ENCODE data around the gene TMEM33. TPM values are rescaled to one million over a fixed set of nuclear protein-coding genes. Genes with fewer than 3 reads are reported as not detected.

The TMEM33 gene
- total and polyA plus RNA-seq, 12 donors, result 4.7 to 31.2 (median 26.4) TPM

DNA sequence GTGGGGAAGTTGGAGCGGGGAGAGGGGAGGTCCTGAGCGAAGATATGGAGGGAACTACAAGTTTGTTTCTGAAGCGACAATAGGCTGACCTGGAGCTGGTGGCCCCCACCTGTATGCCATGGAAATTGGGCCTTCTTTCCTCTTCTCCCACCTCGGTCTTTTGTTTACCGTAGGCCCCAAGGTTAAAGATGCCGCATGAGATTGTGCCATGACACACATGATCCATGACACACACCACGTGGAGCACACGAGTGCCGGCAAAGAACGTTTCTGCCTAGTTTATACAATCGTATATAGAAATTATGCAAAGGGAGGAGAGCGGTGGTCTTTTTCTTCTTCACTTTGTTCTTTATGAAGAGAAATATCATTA, 408 bp downstream of the TMEM33 start:
- H3K4me1 ChIP-seq, result peaks cover 7 to 50% (median 28%) of the 10 kb centered on the region in 9 donors
- WGBS, 2 donors, result 1% methylated on average over 12 of the region's 12 CpGs
- DNase-seq (no peak), ATAC-seq (peak in 1 of 8 donors; percentile 21)
- peak overlapping the region in 8 of 10 donors; percentile 76 to 93 (median 83) for H3K27ac ChIP-seq
- H3K4me3 ChIP-seq, result peak overlapping the region; percentile 78 to 100 (median 91)
- H3K9me3 ChIP-seq, result no peaks in the 10 kb centered on the region
- TF ChIP-seq, protein P1, sequence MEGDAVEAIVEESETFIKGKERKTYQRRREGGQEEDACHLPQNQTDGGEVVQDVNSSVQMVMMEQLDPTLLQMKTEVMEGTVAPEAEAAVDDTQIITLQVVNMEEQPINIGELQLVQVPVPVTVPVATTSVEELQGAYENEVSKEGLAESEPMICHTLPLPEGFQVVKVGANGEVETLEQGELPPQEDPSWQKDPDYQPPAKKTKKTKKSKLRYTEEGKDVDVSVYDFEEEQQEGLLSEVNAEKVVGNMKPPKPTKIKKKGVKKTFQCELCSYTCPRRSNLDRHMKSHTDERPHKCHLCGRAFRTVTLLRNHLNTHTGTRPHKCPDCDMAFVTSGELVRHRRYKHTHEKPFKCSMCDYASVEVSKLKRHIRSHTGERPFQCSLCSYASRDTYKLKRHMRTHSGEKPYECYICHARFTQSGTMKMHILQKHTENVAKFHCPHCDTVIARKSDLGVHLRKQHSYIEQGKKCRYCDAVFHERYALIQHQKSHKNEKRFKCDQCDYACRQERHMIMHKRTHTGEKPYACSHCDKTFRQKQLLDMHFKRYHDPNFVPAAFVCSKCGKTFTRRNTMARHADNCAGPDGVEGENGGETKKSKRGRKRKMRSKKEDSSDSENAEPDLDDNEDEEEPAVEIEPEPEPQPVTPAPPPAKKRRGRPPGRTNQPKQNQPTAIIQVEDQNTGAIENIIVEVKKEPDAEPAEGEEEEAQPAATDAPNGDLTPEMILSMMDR (IDR thresholded peaks at IDR 0.05), result no peak
- H3K36me3 ChIP-seq, result peaks cover 0 to 31% (median 8%) of the 10 kb centered on the region in 9 donors
- H3K27me3 ChIP-seq, result no peaks in the 10 kb centered on the region
- intact Hi-C loops (cut with DNase I), result loop anchor here in 2 of 10 donors (5.0 to 10.0 kb wide), 2 partner anchors 57 to 59 kb away; partner anchors contain the start of gene SLC30A9 (in 2 of the 2)

DNA sequence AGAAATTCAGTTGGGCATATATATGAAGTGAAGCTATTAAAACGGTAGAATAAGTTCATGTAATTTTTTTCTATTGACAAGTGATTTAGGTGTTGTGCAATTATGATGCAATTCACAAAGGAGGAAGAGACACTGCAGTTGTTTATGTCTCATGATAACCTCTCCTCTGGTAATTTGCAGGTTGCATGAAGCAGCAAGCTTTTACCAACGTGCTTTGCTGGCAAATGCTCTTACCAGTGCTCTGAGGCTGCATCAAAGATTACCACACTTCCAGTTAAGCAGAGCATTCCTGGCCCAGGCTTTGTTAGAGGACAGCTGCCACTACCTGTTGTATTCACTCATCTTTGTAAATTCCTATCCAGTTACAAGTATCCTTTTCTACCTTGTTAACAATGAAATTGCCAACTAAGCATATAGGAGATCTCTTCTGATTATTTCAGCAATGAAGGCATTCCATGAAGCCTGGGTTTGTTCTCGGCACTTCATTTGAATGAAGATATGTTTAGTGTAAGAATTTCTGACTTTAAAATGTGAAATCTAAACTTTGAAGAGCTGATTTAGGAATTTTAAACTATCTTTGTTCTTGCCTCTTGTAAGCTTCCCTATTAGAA, 3.9 kb downstream of the TMEM33 start:
- intact Hi-C loops (cut with DNase I), result loop anchor here in 2 of 10 donors (5.0 to 10.0 kb wide), 2 partner anchors 53 to 56 kb away; partner anchors contain the start of gene SLC30A9 (in 2 of the 2)
- Histone ChIP-seq H3K9me3 (no peaks in the 10 kb centered on the region), H3K27ac (no peak overlapping the region), H3K36me3 (peaks cover 0 to 65% (median 8%) of the 10 kb centered on the region in 9 donors), H3K4me1 (peaks cover 7 to 50% (median 28%) of the 10 kb centered on the region in 9 donors), H3K4me3 (no peak overlapping the region), H3K27me3 (no peaks in the 10 kb centered on the region)
- DNase-seq (no peak), ATAC-seq (no peak)
- WGBS, 2 donors, result 74 to 76% methylated on average over 3 of the region's 3 CpGs
- TF ChIP-seq, protein P1 (IDR thresholded peaks at IDR 0.05), result no peak

DNA sequence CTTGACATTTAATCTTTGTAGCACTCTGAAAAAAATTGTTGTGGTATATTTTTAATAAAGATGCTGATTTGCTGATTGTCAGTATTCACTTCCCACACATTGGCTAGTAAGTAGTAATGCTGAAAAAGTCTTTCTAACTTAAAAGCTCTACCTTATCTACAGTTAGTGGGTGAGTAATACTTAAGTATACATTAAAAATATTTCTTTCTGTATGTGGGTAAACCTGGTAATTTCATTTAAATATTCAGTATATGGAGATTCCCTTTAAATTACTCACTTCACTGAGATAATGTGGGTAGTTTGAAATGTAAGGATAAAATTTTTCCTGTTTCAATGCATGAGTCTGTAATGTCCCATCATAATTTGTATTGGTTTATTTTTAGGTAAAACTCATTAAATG, 5.6 kb downstream of the TMEM33 start:
- Histone ChIP-seq H3K36me3 (peaks cover 0 to 82% (median 8%) of the 10 kb centered on the region in 9 donors), H3K4me1 (peaks cover 6 to 41% (median 20%) of the 10 kb centered on the region in 9 donors), H3K27me3 (no peaks in the 10 kb centered on the region), H3K4me3 (no peak overlapping the region), H3K9me3 (no peaks in the 10 kb centered on the region), H3K27ac (no peak overlapping the region)
- TF ChIP-seq, protein P1 (IDR thresholded peaks at IDR 0.05), result no peak
- DNase-seq (no peak), ATAC-seq (no peak)
- intact Hi-C loops (cut with DNase I), result loop anchor here in 1 of 10 donors (5.0 kb wide), 1 partner anchor 46 kb away; no protein-coding TSS in a partner anchor

DNA sequence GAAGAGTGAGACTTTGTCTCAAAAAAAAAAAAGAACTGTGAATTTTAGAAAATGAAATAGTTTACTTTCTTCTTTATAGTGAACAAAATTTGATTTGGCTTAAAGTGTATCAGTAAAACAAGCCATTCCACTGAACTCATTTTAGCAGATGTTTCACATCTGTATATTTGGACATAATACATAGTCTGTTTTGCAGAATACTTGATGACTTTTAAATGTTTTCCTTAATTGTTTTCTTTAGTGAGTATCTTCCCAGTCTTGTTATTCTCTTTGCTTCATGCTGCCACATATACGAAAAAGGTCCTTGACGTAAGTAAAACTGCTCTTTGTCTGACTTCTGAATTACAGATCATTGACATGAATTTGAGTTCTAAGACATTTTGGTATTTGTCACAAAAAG, 8.3 kb downstream of the TMEM33 start:
- peaks cover 0 to 100% (median 10%) of the 10 kb centered on the region in 9 donors for H3K36me3 ChIP-seq
- ATAC-seq (no peak), DNase-seq (no peak)
- WGBS, 2 donors, result 76 to 84% methylated on average over 2 of the region's 2 CpGs
- H3K9me3 ChIP-seq, result no peaks in the 10 kb centered on the region
- TF ChIP-seq, protein P1 (IDR thresholded peaks at IDR 0.05), result no peak
- H3K27ac ChIP-seq, result no peak overlapping the region
- intact Hi-C loops (cut with DNase I), result loop anchor here in 1 of 10 donors (5.0 kb wide), 1 partner anchor 44 kb away; no protein-coding TSS in a partner anchor
- H3K27me3 ChIP-seq, result no peaks in the 10 kb centered on the region
- no peak overlapping the region for H3K4me3 ChIP-seq
- H3K4me1 ChIP-seq, result peaks cover 0 to 14% (median 0%) of the 10 kb centered on the region in 9 donors
